ENCODE data around the gene BZW1.

DNA sequence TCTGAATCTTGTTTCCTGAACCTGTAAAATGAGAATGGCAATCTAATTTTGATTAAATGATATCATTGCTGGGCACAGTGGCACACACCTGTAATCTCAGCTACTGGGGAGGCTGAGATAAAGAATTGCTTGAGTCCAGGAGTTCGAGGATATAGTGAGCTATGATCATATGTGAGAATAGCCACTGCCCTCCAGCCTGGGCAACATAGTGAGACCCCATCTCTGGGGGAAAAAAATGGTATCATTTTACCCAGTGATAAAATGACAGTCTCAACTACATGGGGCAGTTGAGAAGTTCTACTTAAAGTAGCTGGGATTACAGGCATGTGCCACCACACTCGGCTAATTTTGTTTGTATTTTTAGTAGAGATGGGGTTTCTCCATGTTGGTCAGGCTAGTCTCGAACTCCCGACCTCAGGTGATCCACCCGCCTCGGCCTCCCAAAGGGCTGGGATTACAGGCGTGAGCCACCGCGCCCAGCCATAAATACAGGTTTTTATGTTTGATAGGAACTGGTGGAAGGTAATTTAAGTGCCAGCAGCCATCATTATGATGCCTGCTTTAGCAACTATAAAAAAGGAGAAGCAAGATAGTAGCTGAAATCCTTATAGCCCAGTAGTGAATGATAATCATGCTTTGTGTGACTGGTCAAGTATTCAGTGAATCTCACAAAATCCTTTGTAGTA lies 17.0 kb downstream of the BZW1 start:
- TF ChIP-seq, protein P1, sequence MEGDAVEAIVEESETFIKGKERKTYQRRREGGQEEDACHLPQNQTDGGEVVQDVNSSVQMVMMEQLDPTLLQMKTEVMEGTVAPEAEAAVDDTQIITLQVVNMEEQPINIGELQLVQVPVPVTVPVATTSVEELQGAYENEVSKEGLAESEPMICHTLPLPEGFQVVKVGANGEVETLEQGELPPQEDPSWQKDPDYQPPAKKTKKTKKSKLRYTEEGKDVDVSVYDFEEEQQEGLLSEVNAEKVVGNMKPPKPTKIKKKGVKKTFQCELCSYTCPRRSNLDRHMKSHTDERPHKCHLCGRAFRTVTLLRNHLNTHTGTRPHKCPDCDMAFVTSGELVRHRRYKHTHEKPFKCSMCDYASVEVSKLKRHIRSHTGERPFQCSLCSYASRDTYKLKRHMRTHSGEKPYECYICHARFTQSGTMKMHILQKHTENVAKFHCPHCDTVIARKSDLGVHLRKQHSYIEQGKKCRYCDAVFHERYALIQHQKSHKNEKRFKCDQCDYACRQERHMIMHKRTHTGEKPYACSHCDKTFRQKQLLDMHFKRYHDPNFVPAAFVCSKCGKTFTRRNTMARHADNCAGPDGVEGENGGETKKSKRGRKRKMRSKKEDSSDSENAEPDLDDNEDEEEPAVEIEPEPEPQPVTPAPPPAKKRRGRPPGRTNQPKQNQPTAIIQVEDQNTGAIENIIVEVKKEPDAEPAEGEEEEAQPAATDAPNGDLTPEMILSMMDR (IDR thresholded peaks at IDR 0.05): no peak
- no peak for TF ChIP-seq POLR2A (IDR thresholded peaks at IDR 0.05)

Data from prostate gland (tissue), 2 donors.